Stomach (tissue), 4 donors: ENCODE measurements around the gene NHERF2.

Experiments
- POLR2A ChIP-seq, 4 donors: fragments of 450-650 bp; IDR thresholded peaks; one replicate each; pipeline ENCODE4 v1.6.1; 2016; ENCODE audit warnings: antibody characterized with exemption in 4 of 4, control low read depth in 2 of 4, mild to moderate bottlenecking in 1 of 4, moderate library complexity in 1 of 4
- POLR2AphosphoS5 ChIP-seq, 3 donors: sonication (generic); formaldehyde crosslinking; IDR thresholded peaks; one replicate each; pipeline ENCODE4 v1.6.1; 2016; ENCODE audit warnings: antibody characterized with exemption in 3 of 3
- TF ChIP-seq, protein P1 (sequence below), 7 experiments: fragments of 450-650 bp in 4 of 7; fragments of 200-600 bp in 3 of 7; sonication (generic) in 3 of 7; IDR thresholded peaks; one replicate each; pipeline ENCODE4 v1.5.1; 2016 to 2019; ENCODE audit warnings: antibody characterized with exemption in 7 of 7, control low read depth in 2 of 7, mild to moderate bottlenecking in 1 of 7

DNA sequence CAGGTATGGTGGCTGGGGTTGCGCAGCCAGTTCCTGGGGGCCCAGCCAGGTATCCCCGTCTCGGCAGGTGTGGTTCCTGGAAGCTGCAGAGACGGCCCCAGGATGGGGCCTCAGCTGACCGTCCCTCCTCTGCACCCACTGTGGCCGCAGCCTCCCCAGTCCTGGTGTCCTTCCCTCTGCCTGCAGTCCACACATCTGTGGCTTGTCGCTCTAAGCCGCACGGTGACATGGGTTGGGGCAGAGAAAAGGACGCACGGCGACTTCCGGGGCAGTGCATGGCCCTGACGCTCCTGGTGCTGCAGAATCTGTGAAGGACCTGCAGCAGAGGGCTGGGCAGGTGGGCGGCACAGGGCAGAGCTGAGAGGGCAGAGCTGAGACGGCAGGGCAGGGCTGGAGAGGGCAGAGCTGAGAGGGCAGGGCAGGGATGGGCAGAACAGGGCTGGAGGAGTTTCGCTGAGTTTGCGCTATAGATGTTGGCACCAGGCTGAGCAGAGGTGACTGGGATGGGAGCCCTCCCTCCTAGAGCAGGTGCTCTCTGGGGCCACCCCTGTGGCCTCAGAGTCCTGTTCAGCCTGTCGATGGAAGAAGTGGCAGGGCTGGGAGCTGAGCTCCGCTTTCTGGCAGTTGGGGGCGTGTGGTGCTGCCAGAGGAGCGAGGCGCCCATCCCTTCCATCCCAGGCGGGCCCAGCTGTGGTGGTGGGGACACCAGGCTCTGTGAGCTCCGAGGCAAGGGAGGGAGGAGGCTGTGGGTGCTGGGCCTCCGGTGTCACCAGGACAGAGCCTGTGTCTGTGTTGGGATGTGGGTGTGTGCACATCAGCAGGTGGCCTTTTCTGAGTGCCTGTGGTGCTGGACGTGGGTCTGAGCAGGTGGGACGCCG, 44.1 kb downstream of the NHERF2 start:
- TF ChIP-seq POLR2A (IDR thresholded peaks at IDR 0.05) = no peak
- TF ChIP-seq, protein P1, sequence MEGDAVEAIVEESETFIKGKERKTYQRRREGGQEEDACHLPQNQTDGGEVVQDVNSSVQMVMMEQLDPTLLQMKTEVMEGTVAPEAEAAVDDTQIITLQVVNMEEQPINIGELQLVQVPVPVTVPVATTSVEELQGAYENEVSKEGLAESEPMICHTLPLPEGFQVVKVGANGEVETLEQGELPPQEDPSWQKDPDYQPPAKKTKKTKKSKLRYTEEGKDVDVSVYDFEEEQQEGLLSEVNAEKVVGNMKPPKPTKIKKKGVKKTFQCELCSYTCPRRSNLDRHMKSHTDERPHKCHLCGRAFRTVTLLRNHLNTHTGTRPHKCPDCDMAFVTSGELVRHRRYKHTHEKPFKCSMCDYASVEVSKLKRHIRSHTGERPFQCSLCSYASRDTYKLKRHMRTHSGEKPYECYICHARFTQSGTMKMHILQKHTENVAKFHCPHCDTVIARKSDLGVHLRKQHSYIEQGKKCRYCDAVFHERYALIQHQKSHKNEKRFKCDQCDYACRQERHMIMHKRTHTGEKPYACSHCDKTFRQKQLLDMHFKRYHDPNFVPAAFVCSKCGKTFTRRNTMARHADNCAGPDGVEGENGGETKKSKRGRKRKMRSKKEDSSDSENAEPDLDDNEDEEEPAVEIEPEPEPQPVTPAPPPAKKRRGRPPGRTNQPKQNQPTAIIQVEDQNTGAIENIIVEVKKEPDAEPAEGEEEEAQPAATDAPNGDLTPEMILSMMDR (IDR thresholded peaks at IDR 0.05) = no peak
- no peak for TF ChIP-seq POLR2AphosphoS5 (IDR thresholded peaks at IDR 0.05)
